NCI-H1694 (cell line): ENCODE results near the gene CTNNBIP1.

Experiments used
- DNase-seq: peaks from one replicate; lab custom pipeline; 2025; lab: John Stamatoyannopoulos, UW

Gene CTNNBIP1

GRCh38 chr1:9877962-9878361 is 32.1 kb downstream of the CTNNBIP1 start:
- DNase-seq: no peak

GRCh38 chr1:9875636-9876000 is 34.5 kb downstream of the CTNNBIP1 start:
- DNase-seq: no peak

DNA sequence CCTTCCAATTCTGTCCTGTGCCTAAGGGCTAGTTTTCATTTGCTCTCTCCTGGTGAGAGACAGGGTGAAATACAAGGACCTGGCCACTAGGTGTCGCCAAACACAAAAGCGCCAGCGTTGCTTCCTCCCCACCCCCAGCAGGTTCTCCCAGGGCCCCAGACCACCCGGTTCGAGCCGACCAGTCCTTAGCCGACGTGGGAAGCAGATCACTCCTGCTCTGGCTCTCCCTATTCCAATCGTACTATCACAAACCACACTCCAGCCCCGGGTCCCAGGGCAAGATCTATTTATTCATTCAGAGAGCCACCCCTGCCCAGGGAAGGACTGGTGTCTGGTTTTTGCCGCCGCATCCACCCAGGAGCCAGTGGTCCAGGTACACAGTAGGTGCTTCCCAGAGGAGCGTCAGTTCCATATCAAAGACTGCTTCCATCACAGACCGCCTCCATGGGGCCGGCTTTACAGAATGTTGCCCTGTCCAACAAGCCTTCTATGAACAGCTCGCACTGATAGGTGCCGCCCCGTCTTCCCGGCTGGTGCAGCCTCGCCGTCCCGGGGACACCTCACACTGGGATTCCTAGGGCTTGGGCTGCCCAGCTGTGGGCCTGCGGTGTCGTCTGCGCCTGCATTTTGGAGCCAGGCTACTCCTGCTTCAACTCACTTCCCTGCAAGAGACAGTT is 35.0 kb downstream of the CTNNBIP1 start:
- peak; percentile 72 for DNase-seq

- no peak for DNase-seq
Measured at GRCh38 chr1:9874412-9874811, 35.7 kb downstream of the CTNNBIP1 start.

DNA sequence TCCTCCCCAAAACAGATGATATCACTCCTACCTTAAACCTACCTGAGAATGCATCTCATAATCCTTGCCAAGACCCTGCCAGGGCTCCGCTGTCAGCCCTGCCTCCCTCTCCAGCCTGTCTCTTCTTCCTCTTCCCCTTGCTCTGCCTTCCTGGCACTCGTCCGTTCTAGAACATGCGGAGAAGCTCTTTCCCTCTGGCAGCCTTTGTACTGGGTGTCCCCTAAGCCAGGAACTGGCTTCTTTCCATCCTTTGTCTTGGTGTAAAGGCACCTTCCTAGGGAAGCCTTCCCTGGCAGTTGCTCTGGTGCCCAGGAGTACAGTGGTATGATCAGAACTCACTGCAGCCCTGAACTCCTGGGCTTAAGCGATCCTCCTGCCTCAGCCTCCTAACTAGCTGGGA is 36.1 kb downstream of the CTNNBIP1 start:
- DNase-seq: no peak

DNA sequence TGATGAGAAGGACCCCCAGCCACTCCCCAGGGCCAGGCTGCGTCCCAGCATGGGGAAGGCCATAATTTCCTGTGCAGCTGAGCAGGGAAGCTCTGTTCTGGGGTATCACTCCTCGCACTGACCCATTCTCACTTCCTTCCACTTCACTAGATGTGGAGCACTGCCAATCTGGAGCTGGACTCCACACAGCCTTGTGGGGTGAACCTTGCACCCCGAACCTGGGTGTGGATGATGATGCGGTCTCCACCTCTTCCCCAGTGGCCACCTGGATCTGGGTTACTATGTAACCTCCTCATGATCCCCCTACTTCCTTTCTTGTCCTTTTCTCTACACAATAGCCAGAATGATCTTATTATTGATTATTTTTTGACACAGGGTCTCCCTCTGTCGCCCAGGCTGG is 36.7 kb downstream of the CTNNBIP1 start:
- no peak for DNase-seq

GRCh38 chr1:9872430-9873165 is 37.5 kb downstream of the CTNNBIP1 start:
- DNase-seq: peak; percentile 92

DNA sequence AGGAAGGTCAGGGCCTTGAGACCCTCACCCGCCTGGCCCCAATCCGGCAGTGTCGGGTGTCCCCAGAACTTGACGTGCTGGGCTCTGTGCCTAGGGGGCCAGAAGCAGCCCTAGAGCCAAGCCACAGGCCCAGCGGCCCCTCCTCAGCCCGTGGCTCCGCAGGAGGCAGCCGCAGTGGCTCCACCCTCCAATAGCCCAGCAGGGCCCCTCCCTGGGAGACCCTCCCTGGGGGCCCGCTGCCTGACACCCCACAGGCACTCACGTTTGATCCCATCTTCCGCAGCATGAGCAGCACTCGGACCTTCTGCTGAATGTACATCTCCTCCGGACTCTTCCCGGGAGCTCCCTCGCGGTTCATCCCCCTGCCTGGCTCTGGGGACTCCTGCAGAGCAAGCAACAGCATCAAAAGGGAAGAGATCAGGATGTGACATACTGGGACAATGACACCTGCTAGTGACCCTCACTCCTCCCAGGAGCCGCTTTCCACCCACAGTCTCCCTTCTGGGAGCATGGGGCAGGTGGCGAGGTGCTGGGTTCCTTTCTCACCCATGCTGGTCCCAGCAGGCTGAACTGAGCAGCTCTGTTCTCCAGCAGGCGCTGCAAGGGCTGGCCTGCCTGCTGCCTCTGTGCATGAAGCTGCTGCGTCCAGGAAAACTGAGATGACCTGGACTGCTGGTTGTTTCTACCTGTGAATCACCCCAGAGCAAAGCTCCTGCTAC is 38.2 kb downstream of the CTNNBIP1 start:
- DNase-seq: no peak

DNA sequence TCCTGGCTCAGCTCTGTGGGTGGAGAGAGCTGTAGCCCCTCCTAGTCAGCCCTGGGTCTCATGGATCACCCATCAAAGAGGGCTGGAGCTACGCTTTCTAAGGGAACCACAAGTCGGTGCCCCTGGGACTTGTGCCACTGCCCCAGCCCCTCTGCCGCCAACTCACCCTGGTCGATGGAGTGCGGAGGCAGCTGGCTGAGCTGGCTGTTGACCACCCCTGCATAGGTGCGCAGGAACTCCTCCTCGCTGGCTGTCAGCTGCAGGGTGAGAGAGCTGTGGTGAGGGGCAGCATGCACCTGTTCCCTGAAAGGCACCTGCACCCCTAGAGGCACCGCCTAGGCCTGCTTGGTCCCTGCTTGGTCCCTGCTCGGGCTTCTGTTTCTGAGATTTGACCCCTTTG is 39.0 kb downstream of the CTNNBIP1 start:
- DNase-seq: no peak

GRCh38 chr1:9870572-9870971 is 39.5 kb downstream of the CTNNBIP1 start:
- DNase-seq: no peak

DNA sequence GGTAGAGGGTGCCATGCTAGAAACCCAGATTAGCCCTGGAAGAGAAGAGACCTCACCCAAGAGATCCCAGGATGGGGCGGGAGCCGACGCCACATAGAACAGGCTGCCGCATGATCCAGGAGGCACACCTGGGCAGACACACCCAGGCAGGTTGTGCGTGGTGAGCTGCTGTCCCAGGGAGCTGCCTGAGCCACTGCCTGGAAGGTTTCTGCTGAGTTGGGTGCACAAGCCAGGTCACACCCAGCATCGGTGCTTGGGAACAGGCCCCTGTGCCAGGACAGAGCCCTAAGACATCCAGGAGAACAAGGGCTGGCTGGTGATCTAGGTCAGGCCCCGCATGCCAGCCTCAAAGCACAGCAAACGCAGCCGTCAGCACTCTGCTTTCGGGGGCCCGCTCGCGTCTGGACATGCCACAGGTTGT is 40.2 kb downstream of the CTNNBIP1 start:
- no peak for DNase-seq

- DNase-seq: no peak
Measured at GRCh38 chr1:9868244-9868590, 41.9 kb downstream of the CTNNBIP1 start.

DNA sequence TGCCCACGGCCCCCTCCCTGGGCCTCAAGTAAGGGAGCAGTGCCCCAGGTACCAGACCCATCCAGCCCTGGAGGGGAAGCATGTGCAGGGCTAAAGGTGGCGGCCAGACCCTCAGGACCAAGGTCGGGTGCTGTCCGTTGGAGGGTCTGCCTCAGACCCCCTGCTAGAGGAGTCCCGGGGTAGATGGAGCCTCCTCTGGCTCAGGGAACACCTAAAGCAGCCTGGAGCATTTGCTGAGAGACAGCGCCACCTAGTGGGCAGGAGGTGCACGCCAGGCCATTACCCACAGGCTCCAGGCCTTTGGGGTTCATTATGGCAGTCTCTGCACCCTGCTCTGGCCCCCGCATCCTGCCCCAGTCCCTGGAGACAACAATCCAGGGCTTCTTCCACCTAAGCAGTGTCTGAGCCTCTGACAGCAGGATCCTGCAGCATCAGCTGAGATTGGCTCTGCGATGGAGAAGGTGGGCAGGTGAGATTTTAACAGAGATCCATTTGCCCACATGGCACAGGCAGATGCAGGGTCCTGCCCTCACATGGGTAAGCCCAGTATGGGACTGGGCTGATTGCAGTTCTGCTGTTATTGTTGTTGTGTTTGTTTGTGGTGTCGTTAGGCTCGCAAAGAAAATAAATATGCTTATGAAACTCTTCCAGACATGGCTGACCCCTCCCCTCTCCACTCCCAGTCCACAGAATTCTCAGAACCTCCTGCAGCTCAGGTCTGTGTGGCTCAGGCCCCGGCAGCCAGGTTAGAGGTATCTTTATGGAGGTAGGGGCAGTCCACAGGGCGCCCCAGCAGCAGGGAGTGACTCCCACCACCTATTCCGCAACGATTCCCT is 42.4 kb downstream of the CTNNBIP1 start:
- peak; percentile 55 for DNase-seq

DNA sequence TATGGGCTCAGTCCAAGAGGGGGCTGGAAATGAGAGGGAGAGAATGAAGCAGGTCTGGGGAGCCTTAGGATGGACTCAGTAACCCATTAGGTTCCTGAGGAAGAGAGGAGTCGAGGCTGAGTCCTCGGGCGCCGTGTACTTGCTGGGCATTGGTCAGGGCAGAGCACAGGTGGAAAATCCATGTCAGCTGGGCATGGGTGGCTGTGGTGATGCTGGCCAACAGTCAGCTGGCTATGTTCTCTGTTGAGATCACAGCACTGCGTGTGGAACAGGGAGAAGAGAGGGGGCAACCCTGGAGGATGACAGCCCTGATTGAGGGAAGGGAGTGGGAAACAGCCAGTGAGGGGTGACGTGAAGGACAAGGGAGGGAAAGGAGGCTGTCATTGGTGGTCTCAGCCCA is 43.2 kb downstream of the CTNNBIP1 start:
- no peak for DNase-seq

DNA sequence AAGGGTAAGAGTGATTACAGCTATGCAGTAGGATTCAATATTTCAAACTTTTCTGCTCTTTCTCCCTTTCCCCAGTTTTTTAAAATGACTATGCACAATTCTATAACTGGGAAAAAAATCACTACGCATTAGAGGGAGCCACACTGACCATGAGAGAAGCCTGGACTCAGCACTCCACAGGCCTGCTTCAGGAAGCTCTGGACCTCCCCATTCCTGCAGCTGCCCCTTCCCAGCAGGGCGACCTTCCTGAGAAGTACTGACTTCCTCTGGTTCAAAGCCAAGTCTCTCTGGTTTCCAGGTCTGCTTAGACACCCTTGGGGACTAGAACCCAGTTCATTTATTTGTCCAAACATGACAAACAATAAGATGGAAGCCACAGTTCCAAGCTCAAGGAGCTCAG is 44.3 kb downstream of the CTNNBIP1 start:
- no peak for DNase-seq

- no peak for DNase-seq
Measured at GRCh38 chr1:9863371-9863770, 46.7 kb downstream of the CTNNBIP1 start.

DNA sequence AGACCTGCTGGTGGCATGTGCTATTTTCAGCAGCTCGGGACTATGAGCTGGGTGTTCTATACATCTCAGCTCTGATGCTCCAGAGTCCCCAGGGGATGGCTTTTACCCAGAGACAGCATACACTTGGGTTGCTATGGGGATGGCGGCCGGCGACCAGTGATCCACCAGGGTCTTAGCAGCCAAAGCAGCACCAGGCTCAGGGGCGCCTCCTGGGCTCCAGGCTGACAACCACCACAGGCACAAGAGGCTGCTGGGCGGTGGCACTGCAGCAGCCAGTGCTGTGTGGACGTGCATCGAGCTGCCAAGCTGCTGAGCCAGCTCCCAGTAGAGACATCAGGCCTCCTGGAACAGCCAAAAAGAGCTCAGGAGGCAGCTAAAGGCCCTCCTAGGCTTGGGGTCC is 48.7 kb downstream of the CTNNBIP1 start:
- DNase-seq: peak; percentile 67

GRCh38 chr1:9860887-9861286 is 49.2 kb downstream of the CTNNBIP1 start:
- DNase-seq: no peak

DNA sequence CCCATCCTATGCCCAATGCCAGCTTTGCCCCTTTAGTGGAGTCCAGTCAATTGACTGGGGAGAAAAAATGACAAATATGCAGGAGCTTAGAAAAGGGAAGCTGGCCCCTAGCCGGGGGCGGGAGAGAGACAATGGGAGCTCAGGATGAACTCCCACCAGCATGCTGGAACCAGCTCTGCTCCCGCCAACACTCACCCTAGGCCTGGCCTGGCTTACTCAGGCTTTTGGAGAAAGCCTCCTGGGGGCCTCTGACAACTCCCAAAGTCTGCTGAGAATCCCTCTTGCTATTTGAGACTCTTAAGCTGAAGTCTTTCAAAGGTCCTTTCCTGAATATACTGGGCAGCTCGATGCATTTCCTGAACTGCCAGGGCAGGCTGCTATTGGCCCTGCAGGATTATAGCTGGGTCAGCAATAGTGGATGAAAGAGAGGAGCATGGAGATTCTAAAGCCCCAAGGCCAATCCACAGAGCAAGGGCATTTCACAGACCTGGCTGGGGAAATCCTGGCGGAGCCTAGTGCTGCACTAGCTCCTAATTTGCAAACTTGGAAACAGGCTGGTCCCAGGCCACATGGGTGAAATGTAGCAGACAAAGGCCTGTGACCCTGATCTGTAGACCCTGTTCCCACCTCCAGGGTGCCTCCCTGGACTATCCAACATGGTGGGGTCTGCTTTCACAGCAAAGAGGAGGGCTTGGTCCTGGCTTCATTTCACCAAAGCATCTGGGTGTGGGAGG is 50.6 kb downstream of the CTNNBIP1 start:
- DNase-seq: no peak

DNA sequence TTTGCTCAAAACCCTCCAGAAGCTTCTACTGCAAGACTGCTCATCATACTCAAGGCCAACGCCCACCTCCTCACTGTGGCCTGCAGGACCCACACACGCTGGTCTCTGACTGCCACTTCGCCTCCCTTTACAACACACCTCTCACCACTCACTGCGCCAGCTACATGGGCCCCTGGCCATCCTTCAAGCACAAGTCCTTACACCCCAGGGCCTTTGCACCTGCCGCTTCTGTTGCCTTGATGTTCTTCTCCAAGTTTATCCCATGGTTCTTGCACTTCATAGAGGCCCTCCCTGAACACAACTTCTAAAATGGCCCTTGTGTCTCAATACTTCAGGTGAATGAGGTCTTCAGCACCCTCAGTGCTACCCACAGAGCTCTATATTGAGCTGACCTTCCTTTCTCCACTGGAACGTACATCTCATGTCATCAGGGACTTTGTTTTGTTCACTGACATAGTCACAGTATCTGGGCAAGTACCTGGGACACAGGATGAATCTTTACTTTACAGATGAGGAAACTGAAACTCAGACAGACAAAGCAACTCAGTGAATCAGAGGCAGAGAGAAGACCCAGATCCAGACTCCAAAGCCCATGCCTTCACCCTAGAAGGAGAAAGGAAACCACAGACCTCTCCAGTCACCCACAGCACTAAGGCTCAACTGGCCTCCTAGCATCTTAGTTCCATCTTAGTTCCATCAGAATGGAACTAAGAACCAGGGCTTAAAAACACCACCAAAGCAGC is 51.6 kb downstream of the CTNNBIP1 start:
- no peak for DNase-seq

GRCh38 chr1:9855186-9855585 is 54.9 kb downstream of the CTNNBIP1 start:
- DNase-seq: no peak
